ENCODE results near the gene CD1E. TPM values are rescaled to one million over a fixed set of nuclear protein-coding genes. Genes with fewer than 3 reads are reported as not detected.

The CD1E gene
- total RNA-seq, 1 experiment from 2014 or later = not detected

DNA sequence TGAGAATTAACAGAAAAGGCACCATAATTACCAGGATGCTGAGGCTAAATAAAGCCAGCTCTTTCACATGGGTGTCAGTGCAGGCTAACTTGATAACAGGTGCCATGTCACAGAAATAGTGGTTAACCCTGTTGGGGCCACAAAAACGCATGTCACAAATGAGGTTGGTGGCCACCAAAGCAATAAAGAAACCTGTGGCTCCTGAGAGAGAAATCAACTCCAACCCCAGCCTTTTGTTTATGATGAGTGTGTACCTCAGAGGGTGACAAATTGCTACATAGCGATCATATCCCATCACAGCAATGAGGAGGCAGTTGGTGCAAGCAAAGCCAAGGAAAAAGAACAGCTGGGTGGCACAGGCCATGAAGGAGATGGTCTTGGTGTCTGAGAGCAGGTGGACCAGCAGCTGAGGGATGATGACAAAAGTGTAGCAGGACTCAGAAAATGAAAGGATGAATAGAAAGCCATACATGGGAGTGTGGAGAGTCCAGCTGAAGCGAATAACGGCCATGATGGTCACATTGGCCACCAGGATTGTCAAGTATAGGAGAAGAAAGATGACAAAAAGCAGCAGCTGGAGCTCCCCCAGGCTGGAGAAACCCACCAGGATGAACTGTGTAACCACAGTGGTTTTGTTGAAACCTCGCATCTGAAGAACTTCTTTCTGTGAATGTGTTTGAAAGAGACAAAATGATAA is 45.3 kb downstream of the CD1E start, which contains the start of gene OR10T2:
TSS of gene OR10T2 (minus strand) at position 649 of the 697 bp plus-strand sequence. CDS start at position 649, 0 bp downstream.
- POLR2A ChIA-PET = no interaction called here

DNA sequence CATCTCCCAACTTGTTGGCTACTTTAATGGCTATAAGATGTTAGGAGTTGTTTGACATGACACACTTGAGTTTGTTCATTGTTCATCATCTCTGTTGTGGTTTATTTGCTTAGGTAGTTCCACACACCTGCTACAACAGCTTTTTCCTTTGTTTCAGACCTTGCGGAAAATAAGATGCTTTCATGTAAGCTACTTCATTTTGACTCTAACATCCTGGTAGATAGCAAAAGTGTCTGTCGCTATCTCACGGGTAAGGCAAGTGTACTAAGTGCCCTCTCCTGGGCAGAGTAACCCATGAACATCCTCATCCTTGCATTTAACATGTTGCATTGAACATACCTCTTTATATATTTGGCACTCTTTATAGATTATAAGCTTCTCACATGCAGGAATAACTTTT is 47.2 kb downstream of the CD1E start:
- H3K4me3 Mint-ChIP-seq = no peak overlapping the region
- POLR2A ChIA-PET = no interaction called here
- no peak for DNase-seq (ENCODE audit: low spot score)
- H3K27ac Mint-ChIP-seq = no peak overlapping the region
- H3K9me3 Mint-ChIP-seq = no peaks in the 10 kb centered on the region
- CTCF ChIA-PET = no interaction called here
- no peaks in the 10 kb centered on the region; the same call in 1 of the 2 replicates for H3K27me3 Mint-ChIP-seq (ENCODE audit: low read depth)
- ATAC-seq = no peak
- H3K36me3 Mint-ChIP-seq = no peaks in the 10 kb centered on the region
- H3K4me1 Mint-ChIP-seq = no peaks in the 10 kb centered on the region
- TF ChIP-seq GTF2I (CRISPR knock-in tag; conservative IDR thresholded peaks at IDR 0.05) = no peak
- TF ChIP-seq TEAD1 (CRISPR knock-in tag; IDR thresholded peaks at IDR 0.05) = no peak
- no peak for TF ChIP-seq TEAD4 (CRISPR knock-in tag; IDR thresholded peaks at IDR 0.05)
- TF ChIP-seq, protein P1, sequence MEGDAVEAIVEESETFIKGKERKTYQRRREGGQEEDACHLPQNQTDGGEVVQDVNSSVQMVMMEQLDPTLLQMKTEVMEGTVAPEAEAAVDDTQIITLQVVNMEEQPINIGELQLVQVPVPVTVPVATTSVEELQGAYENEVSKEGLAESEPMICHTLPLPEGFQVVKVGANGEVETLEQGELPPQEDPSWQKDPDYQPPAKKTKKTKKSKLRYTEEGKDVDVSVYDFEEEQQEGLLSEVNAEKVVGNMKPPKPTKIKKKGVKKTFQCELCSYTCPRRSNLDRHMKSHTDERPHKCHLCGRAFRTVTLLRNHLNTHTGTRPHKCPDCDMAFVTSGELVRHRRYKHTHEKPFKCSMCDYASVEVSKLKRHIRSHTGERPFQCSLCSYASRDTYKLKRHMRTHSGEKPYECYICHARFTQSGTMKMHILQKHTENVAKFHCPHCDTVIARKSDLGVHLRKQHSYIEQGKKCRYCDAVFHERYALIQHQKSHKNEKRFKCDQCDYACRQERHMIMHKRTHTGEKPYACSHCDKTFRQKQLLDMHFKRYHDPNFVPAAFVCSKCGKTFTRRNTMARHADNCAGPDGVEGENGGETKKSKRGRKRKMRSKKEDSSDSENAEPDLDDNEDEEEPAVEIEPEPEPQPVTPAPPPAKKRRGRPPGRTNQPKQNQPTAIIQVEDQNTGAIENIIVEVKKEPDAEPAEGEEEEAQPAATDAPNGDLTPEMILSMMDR (IDR thresholded peaks at IDR 0.05) = no peak
- TF ChIP-seq, protein P2, sequence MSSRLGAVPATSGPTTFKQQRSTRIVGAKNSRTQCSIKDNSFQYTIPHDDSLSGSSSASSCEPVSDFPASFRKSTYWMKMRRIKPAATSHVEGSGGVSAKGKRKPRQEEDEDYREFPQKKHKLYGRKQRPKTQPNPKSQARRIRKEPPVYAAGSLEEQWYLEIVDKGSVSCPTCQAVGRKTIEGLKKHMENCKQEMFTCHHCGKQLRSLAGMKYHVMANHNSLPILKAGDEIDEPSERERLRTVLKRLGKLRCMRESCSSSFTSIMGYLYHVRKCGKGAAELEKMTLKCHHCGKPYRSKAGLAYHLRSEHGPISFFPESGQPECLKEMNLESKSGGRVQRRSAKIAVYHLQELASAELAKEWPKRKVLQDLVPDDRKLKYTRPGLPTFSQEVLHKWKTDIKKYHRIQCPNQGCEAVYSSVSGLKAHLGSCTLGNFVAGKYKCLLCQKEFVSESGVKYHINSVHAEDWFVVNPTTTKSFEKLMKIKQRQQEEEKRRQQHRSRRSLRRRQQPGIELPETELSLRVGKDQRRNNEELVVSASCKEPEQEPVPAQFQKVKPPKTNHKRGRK (CRISPR knock-in tag; IDR thresholded peaks at IDR 0.05; ENCODE audit: borderline replicate concordance) = no peak
- TF ChIP-seq, protein P3, sequence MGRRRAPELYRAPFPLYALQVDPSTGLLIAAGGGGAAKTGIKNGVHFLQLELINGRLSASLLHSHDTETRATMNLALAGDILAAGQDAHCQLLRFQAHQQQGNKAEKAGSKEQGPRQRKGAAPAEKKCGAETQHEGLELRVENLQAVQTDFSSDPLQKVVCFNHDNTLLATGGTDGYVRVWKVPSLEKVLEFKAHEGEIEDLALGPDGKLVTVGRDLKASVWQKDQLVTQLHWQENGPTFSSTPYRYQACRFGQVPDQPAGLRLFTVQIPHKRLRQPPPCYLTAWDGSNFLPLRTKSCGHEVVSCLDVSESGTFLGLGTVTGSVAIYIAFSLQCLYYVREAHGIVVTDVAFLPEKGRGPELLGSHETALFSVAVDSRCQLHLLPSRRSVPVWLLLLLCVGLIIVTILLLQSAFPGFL (CRISPR knock-in tag; IDR thresholded peaks at IDR 0.05; ENCODE audit: borderline replicate concordance) = no peak
- TF ChIP-seq, protein P4, sequence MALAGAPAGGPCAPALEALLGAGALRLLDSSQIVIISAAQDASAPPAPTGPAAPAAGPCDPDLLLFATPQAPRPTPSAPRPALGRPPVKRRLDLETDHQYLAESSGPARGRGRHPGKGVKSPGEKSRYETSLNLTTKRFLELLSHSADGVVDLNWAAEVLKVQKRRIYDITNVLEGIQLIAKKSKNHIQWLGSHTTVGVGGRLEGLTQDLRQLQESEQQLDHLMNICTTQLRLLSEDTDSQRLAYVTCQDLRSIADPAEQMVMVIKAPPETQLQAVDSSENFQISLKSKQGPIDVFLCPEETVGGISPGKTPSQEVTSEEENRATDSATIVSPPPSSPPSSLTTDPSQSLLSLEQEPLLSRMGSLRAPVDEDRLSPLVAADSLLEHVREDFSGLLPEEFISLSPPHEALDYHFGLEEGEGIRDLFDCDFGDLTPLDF (CRISPR knock-in tag; IDR thresholded peaks at IDR 0.05) = no peak
- no peak for TF ChIP-seq ELF4 (CRISPR knock-in tag; IDR thresholded peaks at IDR 0.05; ENCODE audit: low read depth)
- TF ChIP-seq, protein P5, sequence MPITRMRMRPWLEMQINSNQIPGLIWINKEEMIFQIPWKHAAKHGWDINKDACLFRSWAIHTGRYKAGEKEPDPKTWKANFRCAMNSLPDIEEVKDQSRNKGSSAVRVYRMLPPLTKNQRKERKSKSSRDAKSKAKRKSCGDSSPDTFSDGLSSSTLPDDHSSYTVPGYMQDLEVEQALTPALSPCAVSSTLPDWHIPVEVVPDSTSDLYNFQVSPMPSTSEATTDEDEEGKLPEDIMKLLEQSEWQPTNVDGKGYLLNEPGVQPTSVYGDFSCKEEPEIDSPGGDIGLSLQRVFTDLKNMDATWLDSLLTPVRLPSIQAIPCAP (CRISPR knock-in tag; IDR thresholded peaks at IDR 0.05) = no peak
- TF ChIP-seq TP53 (CRISPR knock-in tag; IDR thresholded peaks at IDR 0.05) = no peak
- no peak for TF ChIP-seq EMX1 (CRISPR knock-in tag; IDR thresholded peaks at IDR 0.05)
- no peak for TF ChIP-seq NR1H2 (CRISPR knock-in tag; IDR thresholded peaks at IDR 0.05)
- no peak for TF ChIP-seq KAT7 (CRISPR knock-in tag; IDR thresholded peaks at IDR 0.05; ENCODE audit: borderline replicate concordance)
- TF ChIP-seq, protein P6, sequence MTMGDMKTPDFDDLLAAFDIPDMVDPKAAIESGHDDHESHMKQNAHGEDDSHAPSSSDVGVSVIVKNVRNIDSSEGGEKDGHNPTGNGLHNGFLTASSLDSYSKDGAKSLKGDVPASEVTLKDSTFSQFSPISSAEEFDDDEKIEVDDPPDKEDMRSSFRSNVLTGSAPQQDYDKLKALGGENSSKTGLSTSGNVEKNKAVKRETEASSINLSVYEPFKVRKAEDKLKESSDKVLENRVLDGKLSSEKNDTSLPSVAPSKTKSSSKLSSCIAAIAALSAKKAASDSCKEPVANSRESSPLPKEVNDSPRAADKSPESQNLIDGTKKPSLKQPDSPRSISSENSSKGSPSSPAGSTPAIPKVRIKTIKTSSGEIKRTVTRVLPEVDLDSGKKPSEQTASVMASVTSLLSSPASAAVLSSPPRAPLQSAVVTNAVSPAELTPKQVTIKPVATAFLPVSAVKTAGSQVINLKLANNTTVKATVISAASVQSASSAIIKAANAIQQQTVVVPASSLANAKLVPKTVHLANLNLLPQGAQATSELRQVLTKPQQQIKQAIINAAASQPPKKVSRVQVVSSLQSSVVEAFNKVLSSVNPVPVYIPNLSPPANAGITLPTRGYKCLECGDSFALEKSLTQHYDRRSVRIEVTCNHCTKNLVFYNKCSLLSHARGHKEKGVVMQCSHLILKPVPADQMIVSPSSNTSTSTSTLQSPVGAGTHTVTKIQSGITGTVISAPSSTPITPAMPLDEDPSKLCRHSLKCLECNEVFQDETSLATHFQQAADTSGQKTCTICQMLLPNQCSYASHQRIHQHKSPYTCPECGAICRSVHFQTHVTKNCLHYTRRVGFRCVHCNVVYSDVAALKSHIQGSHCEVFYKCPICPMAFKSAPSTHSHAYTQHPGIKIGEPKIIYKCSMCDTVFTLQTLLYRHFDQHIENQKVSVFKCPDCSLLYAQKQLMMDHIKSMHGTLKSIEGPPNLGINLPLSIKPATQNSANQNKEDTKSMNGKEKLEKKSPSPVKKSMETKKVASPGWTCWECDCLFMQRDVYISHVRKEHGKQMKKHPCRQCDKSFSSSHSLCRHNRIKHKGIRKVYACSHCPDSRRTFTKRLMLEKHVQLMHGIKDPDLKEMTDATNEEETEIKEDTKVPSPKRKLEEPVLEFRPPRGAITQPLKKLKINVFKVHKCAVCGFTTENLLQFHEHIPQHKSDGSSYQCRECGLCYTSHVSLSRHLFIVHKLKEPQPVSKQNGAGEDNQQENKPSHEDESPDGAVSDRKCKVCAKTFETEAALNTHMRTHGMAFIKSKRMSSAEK (CRISPR knock-in tag; IDR thresholded peaks at IDR 0.05; ENCODE audit: borderline replicate concordance) = no peak
- TF ChIP-seq FOXK1 (CRISPR knock-in tag; IDR thresholded peaks at IDR 0.05) = no peak
- TF ChIP-seq, protein P7, sequence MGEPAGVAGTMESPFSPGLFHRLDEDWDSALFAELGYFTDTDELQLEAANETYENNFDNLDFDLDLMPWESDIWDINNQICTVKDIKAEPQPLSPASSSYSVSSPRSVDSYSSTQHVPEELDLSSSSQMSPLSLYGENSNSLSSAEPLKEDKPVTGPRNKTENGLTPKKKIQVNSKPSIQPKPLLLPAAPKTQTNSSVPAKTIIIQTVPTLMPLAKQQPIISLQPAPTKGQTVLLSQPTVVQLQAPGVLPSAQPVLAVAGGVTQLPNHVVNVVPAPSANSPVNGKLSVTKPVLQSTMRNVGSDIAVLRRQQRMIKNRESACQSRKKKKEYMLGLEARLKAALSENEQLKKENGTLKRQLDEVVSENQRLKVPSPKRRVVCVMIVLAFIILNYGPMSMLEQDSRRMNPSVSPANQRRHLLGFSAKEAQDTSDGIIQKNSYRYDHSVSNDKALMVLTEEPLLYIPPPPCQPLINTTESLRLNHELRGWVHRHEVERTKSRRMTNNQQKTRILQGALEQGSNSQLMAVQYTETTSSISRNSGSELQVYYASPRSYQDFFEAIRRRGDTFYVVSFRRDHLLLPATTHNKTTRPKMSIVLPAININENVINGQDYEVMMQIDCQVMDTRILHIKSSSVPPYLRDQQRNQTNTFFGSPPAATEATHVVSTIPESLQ (CRISPR knock-in tag; IDR thresholded peaks at IDR 0.05) = no peak
- TF ChIP-seq, protein P8, sequence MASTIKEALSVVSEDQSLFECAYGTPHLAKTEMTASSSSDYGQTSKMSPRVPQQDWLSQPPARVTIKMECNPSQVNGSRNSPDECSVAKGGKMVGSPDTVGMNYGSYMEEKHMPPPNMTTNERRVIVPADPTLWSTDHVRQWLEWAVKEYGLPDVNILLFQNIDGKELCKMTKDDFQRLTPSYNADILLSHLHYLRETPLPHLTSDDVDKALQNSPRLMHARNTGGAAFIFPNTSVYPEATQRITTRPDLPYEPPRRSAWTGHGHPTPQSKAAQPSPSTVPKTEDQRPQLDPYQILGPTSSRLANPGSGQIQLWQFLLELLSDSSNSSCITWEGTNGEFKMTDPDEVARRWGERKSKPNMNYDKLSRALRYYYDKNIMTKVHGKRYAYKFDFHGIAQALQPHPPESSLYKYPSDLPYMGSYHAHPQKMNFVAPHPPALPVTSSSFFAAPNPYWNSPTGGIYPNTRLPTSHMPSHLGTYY (CRISPR knock-in tag; IDR thresholded peaks at IDR 0.05) = no peak
- no peak for TF ChIP-seq CREB1 (CRISPR knock-in tag; IDR thresholded peaks at IDR 0.05)
- no peak for TF ChIP-seq ZNF423 (CRISPR knock-in tag; IDR thresholded peaks at IDR 0.05)

More for the DNA sequence above, 45.3 kb downstream of the CD1E start, which contains the start of gene OR10T2:
- ATAC-seq (no peak), DNase-seq (ENCODE audit: low spot score) (no peak)
- Mint-ChIP-seq H3K4me3 (no peak within 1 kb of the TSS), H3K27me3 (ENCODE audit: low read depth) (no peaks in the 10 kb centered on the region; the same call in 1 of the 2 replicates), H3K36me3 (no peaks in the 10 kb centered on the region), H3K4me1 (peaks cover 3% of the 10 kb centered on the region; the same call in 1 of the 2 replicates), H3K9me3 (no peaks in the 10 kb centered on the region), H3K27ac (no peak within 1 kb of the TSS)
- CTCF ChIA-PET = no interaction called here
- no peak for TF ChIP-seq FOXP1 (CRISPR knock-in tag; IDR thresholded peaks at IDR 0.05; ENCODE audit: borderline replicate concordance)
- TF ChIP-seq ZNF396 (CRISPR knock-in tag; IDR thresholded peaks at IDR 0.05; ENCODE audit: borderline replicate concordance) = no peak
